ENCODE data around the gene USF2. TPM values are rescaled to one million over a fixed set of nuclear protein-coding genes. Genes with fewer than 3 reads are reported as not detected.
"Not testable (repeated sequence)": the region's sequence is repeated elsewhere in the genome, so short reads cannot be mapped to it uniquely, and the experiment has no call there.

The USF2 gene
- total RNA-seq, 4 donors from 2014 or later, result 98.9 to 133 (median 126) TPM

DNA sequence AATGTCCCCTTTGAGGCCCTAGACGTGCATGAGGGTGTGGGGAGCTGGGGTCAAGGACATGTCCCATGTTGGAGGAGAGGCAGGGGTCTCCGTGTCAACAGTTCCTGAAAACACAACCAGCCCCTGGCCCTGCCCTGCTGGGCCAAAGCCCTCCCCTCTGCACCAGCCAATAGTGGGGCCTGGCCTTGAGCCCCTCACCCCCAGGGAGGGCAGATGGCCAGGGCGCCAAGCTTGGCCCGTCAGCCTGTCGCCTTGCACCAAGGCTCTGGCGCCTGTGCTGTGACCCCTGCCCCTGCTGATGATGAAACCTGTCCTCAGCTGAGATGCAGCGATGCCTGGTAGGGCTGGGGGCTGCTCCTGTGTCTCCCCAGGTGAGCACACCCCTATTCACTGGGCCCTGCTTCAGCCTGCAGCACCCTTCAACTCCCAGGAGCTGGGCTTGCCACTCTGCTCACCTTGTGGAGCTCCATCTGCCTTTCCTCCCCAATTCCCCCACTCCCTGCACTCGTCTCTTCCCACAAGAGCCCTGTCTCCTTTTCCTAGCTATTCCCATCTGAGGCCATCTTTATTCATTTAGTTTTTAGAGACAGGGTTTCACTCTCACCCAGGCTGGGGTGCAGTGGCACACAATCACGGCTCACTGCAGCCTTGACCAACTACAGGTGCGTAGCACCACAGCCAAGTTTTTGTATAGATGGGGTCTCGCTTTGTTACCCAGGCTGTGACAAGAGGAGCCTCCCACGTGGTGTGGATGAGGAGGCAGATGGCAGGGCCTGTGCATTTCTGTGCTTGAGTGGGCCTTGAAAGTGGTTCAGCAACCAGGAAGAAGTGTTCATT, 11.4 kb downstream of the USF2 start:
- intact Hi-C loops (cut with DNase I), result loop anchor here (5.0 to 10.0 kb wide), 2 partner anchors 67 to 325 kb away; partner anchors contain the start of gene FFAR1
- Histone ChIP-seq H3K4me1 (peaks cover 11 to 17% of the 10 kb centered on the region in 2 donors), H3K27ac (peak overlapping the region in 2 of 3 donors; percentile 28 to 41), H3K27me3 (no peaks in the 10 kb centered on the region), H3K36me3 (peaks cover 27 to 33% of the 10 kb centered on the region in 2 donors), H3K9me3 (no peaks in the 10 kb centered on the region), H3K4me3 (replicated peaks in 1 of 3) (no peak overlapping the region)
- 49 to 55% methylated on average over 8 to 12 of the region's 12 CpGs for WGBS, 2 donors
- peak; percentile 87 to 90 for DNase-seq
- TF ChIP-seq POLR2A (IDR thresholded peaks at IDR 0.05), result no peak
- TF ChIP-seq, protein P1, sequence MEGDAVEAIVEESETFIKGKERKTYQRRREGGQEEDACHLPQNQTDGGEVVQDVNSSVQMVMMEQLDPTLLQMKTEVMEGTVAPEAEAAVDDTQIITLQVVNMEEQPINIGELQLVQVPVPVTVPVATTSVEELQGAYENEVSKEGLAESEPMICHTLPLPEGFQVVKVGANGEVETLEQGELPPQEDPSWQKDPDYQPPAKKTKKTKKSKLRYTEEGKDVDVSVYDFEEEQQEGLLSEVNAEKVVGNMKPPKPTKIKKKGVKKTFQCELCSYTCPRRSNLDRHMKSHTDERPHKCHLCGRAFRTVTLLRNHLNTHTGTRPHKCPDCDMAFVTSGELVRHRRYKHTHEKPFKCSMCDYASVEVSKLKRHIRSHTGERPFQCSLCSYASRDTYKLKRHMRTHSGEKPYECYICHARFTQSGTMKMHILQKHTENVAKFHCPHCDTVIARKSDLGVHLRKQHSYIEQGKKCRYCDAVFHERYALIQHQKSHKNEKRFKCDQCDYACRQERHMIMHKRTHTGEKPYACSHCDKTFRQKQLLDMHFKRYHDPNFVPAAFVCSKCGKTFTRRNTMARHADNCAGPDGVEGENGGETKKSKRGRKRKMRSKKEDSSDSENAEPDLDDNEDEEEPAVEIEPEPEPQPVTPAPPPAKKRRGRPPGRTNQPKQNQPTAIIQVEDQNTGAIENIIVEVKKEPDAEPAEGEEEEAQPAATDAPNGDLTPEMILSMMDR (IDR thresholded peaks at IDR 0.05), result no peak

DNA sequence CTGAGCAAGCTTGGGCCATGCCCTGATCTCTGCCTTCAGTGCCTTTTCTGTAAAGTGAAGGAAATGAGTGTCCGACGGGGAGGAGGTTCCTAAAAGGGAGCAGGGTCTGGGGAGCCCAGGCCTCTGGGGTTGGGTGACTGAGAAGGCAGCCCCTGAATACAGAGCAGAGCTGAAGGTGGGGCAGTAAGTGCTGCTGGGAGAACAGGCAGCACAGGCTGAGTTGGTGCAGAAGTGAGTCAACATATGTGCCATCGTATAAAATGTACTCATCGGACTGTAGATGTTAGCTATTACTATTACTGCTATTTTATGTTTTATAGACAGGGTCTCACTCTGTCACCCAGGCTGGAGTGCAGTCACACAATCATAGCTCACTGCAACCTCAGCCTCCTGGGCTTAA, 12.5 kb downstream of the USF2 start:
- Histone ChIP-seq H3K4me3 (replicated peaks in 1 of 3) (no peak overlapping the region), H3K27me3 (no peaks in the 10 kb centered on the region), H3K4me1 (peaks cover 11 to 17% of the 10 kb centered on the region in 2 donors), H3K36me3 (peaks cover 24 to 30% of the 10 kb centered on the region in 2 donors), H3K27ac (peak overlapping the region in 1 of 3 donors; percentile 41), H3K9me3 (no peaks in the 10 kb centered on the region)
- WGBS, 2 donors, result 72 to 74% methylated on average over 4 of the region's 4 CpGs
- no peak for DNase-seq
- intact Hi-C loops (cut with DNase I), result no loop called here
- TF ChIP-seq POLR2A (IDR thresholded peaks at IDR 0.05), result no peak
- TF ChIP-seq, protein P1 (IDR thresholded peaks at IDR 0.05), result no peak

DNA sequence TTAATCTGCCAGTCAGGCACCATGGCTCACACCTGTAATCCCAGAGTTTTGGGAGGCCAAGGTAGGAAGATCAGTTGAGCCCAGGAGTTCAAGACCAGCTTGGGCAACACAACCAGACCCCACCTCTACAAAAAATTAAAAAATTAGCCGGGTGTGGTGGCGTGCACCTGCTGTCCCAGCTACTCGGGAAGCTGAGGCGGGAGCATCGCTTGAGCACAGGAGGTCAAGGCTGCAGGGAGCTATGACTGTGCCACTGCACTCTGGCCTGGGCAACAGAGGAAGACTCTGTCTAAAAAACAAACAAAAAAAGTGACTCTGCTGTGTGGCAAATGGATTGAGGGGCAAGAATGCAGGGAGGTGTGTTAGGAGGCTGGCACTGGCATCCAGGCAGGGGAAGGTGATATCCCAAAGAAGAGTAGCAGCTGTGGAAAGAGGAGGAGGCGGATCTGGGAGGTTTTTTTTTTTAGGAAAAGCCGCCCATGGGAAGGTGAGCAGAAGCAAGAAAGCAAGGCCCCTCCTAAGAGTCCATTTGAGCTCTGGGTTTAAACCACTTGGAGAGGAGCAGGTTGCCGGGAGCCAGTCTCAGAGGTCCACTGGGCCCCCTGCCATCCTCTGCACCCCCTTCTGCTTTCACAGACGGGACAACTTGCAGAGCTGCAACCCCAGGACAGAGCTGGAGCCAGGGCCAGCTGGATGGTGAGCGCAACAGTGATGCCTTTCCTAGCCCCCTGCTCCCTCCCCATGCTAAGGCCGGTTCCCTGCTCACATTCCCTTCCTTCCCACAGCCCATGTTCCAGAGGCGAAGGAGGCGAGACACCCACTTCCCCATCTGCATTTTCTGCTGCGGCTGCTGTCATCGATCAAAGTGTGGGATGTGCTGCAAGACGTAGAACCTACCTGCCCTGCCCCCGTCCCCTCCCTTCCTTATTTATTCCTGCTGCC, 15.7 kb downstream of the USF2 start:
- Histone ChIP-seq H3K27me3 (no peaks in the 10 kb centered on the region), H3K4me1 (peaks cover 11 to 17% of the 10 kb centered on the region in 2 donors), H3K4me3 (replicated peaks in 1 of 3) (no peak overlapping the region), H3K9me3 (no peaks in the 10 kb centered on the region), H3K36me3 (peaks cover under 1 to 3% of the 10 kb centered on the region in 2 donors), H3K27ac (no peak overlapping the region)
- no peak for TF ChIP-seq POLR2A (IDR thresholded peaks at IDR 0.05)
- TF ChIP-seq, protein P1 (IDR thresholded peaks at IDR 0.05), result no peak
- intact Hi-C loops (cut with DNase I), result no loop called here
- DNase-seq, result no peak
- 83 to 86% methylated on average over 15 to 17 of the region's 17 CpGs for WGBS, 2 donors

DNA sequence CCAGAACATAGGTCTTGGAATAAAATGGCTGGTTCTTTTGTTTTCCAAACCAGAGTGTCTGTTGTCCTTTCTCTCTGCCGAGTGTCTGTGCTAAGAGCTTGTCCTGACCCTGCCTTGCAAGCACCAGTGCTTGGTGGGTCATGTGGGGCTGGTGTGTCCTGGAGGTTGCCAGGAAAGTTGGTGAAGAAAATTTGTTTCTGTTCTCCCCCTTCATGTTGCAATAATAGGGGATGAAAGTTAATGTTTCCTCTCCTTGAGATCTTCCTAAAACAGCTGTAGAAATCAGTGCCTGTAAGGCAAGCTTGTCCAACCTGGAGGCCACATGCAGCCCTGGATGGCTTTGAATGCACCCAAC, 16.3 kb downstream of the USF2 start:
- Histone ChIP-seq H3K36me3 (no peaks in the 10 kb centered on the region), H3K27ac (no peak overlapping the region), H3K4me3 (replicated peaks in 1 of 3) (no peak overlapping the region), H3K9me3 (no peaks in the 10 kb centered on the region), H3K27me3 (no peaks in the 10 kb centered on the region), H3K4me1 (peaks cover 9 to 13% of the 10 kb centered on the region in 2 donors)
- intact Hi-C loops (cut with DNase I), result no loop called here
- 13 to 24% methylated on average over 1 of the region's 1 CpG for WGBS, 2 donors
- no peak for DNase-seq
- TF ChIP-seq, protein P1 (IDR thresholded peaks at IDR 0.05), result no peak
- no peak for TF ChIP-seq POLR2A (IDR thresholded peaks at IDR 0.05)

DNA sequence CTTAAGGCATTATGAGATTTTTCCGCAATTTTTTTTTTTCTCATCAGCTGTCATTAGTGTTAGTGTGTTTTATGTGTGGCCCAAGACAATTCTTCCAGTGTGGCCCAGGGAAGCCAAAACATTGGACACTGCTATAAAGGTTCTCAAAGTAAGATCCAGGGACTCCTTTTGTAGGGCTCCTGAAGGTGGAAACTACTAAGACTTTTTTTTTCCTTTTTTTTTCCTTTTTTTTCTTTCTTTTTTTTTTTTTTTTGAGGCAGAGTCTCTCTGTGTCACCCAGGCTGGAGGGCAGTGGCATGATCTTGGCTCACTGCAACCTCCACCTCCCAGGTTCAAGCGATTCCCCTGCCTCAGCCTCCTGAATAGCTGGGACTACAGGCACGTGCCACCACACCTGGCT, 16.7 kb downstream of the USF2 start:
- H3K36me3 ChIP-seq; DNase-seq; H3K9me3 ChIP-seq; H3K4me1 ChIP-seq; H3K27ac ChIP-seq; H3K4me3 ChIP-seq (replicated peaks in 1 of 3); intact Hi-C loops (cut with DNase I); H3K27me3 ChIP-seq: not testable (repeated sequence)
- 85 to 97% methylated on average over 3 of the region's 3 CpGs for WGBS, 2 donors

DNA sequence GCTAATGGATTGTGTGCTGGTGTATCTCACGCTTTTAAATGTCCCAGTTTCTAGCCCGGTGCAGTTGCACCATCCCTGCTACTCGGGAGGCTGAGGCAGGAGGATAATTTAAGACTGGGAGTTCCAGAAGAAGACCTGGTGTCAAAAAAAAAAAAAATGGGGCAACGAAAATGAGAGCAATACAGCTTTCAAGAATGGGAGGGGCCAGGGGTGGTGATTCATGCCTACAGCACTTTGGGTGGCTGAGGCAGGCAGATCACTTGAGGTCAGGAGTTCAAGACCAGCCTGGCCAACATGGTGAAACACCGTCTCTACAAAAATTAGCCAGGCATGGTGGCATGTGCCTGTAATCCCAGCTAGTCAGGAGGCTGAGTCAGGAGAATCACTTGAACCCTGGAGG, 17.3 kb downstream of the USF2 start:
- H3K9me3 ChIP-seq; intact Hi-C loops (cut with DNase I); DNase-seq; H3K36me3 ChIP-seq; H3K4me1 ChIP-seq; H3K4me3 ChIP-seq (replicated peaks in 1 of 3); H3K27ac ChIP-seq; H3K27me3 ChIP-seq: not testable (repeated sequence)
- WGBS, 2 donors, result 83 to 86% methylated on average over 5 of the region's 5 CpGs

Measured in thyroid gland (tissue), 4 donors.